Suprapubic skin (tissue), 4 donors: ENCODE measurements around the gene SLF1. TPM values are rescaled to one million over a fixed set of nuclear protein-coding genes. Genes with fewer than 3 reads are reported as not detected.
"Not testable (repeated sequence)": the region's sequence is repeated elsewhere in the genome, so short reads cannot be mapped to it uniquely, and the experiment has no call there.

Source experiments
- DNase-seq, 2 donors: peaks; one replicate each; pipeline ENCODE4 v3.0.0-alpha.2; 2019; ENCODE audit warnings: low spot score in 2 of 2
- H3K27ac ChIP-seq: fragments of 200-600 bp; sonication (generic); one replicate; pipeline ENCODE4 v1.5.1; 2019
- H3K27me3 ChIP-seq: fragments of 200-600 bp; sonication (generic); one replicate; pipeline ENCODE4 v1.5.1; 2019
- H3K36me3 ChIP-seq: fragments of 200-600 bp; sonication (generic); one replicate; pipeline ENCODE4 v1.5.1; 2019
- H3K4me1 ChIP-seq: fragments of 200-600 bp; sonication (generic); one replicate; pipeline ENCODE4 v1.5.1; 2019
- H3K4me3 ChIP-seq: fragments of 200-600 bp; sonication (generic); one replicate; pipeline ENCODE4 v1.5.1; 2019; ENCODE audit warnings: mild to moderate bottlenecking
- H3K9me3 ChIP-seq: fragments of 200-600 bp; sonication (generic); one replicate; pipeline ENCODE4 v1.5.1; 2019
- EP300 ChIP-seq: sonication (generic); formaldehyde crosslinking; IDR thresholded peaks from one replicate; pipeline ENCODE4 v1.6.1; 2017; ENCODE audit warnings: antibody characterized with exemption
- POLR2A ChIP-seq, 2 donors: fragments of 450-650 bp; IDR thresholded peaks; one replicate each; pipeline ENCODE4 v1.6.1; 2017; ENCODE audit warnings: antibody characterized with exemption in 2 of 2, mild to moderate bottlenecking in 2 of 2, moderate library complexity in 2 of 2
- POLR2AphosphoS5 ChIP-seq, 3 donors: sonication (generic); formaldehyde crosslinking; IDR thresholded peaks; one replicate each; pipeline ENCODE4 v1.6.1; 2017; ENCODE audit warnings: antibody characterized with exemption in 3 of 3
- WGBS: methylation state at CpG from one replicate; pipeline ENCODE4 v1.1.5; 2018; 5-methylcytosine and 5-hydroxymethylcytosine counted together
- total RNA-seq, 4 donors: library from RNA; depleted of rRNA; stranded (reverse); fragments of >200 nt; gene quantifications; one replicate each; pipeline ENCODE4 v1.1.0, GENCODE V29; 2016
- TF ChIP-seq, protein P1 (sequence below), 2 donors: fragments of 200-600 bp in 1 of 2; fragments of 450-650 bp in 1 of 2; sonication (generic) in 1 of 2; IDR thresholded peaks; one replicate each; pipeline ENCODE4 v1.5.1; 2016 to 2019; ENCODE audit warnings: antibody characterized with exemption in 2 of 2, mild to moderate bottlenecking in 1 of 2, moderate library complexity in 1 of 2

The SLF1 gene
- total RNA-seq = 10 to 100 TPM in 1 of 4 donors, 1 to 10 TPM in 3; 2.1 to 17.6 (median 3.1) TPM

DNA sequence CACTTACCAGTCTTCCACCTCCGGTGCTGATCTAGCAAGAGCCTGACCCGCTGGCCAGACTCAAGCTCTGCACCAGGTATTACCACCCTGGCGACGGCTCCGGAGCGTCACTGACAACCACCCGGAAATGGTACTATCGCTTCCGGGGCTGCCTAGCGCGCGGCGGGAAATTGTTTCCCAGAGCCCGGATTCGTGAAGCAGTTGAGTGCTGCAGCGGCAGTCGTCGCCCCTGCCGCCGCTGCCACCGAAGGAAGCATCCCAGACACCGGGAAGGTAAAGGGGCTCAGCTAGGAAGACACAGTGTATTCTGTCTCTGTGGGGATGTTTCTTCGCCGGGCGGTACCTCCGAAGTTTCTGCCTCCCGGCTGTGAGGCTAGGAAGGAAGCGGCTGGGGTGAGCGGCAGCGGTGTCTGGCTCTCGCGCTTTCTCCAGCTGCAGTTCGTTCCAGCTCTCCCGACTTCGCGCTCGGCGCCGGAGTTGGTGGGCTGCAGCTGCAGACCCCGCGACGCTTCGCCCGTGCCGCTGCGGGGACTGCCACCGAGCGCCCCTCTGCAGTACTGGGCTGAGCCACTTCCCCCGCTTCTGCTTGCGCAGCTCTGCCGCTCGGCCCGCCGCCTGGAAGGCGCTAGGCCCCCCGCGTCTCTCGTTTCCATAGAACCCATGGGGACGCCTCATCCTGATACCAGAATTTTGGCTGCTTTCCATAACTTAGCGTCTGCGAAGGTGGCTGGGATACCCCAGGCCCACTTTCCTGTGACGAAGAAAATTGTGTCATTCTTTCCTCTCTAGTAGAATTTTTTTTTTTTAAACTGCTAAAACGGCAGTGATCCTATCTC lies at the start of gene SLF1, which contains the start of gene KIAA0825:
Gene SLF1, plus strand, starts transcription at position 177 of the 836 bp plus-strand sequence. CDS start 10,142 bp downstream, outside the sequence.
Gene KIAA0825, minus strand, starts transcription at position 112 of the 836 bp plus-strand sequence. CDS start 81,478 bp downstream, outside the sequence.
- under 1% methylated on average over 31 of the region's 63 CpGs for WGBS
- no peak for TF ChIP-seq POLR2A (IDR thresholded peaks at IDR 0.05)
- peak in 1 of 3 donors; percentile 90 for TF ChIP-seq POLR2AphosphoS5 (IDR thresholded peaks at IDR 0.05)
- TF ChIP-seq EP300 = no peak
- TF ChIP-seq, protein P1, sequence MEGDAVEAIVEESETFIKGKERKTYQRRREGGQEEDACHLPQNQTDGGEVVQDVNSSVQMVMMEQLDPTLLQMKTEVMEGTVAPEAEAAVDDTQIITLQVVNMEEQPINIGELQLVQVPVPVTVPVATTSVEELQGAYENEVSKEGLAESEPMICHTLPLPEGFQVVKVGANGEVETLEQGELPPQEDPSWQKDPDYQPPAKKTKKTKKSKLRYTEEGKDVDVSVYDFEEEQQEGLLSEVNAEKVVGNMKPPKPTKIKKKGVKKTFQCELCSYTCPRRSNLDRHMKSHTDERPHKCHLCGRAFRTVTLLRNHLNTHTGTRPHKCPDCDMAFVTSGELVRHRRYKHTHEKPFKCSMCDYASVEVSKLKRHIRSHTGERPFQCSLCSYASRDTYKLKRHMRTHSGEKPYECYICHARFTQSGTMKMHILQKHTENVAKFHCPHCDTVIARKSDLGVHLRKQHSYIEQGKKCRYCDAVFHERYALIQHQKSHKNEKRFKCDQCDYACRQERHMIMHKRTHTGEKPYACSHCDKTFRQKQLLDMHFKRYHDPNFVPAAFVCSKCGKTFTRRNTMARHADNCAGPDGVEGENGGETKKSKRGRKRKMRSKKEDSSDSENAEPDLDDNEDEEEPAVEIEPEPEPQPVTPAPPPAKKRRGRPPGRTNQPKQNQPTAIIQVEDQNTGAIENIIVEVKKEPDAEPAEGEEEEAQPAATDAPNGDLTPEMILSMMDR (IDR thresholded peaks at IDR 0.05) = no peak
- Histone ChIP-seq H3K36me3 (no peaks in the 10 kb centered on the region), H3K27ac (peak within 1 kb of the TSS; percentile 76), H3K4me3 (peak within 1 kb of the TSS; percentile 64), H3K4me1 (peaks cover 17% of the 10 kb centered on the region), H3K9me3 (no peaks in the 10 kb centered on the region), H3K27me3 (no peaks in the 10 kb centered on the region)
- peak; percentile 92 for DNase-seq

DNA sequence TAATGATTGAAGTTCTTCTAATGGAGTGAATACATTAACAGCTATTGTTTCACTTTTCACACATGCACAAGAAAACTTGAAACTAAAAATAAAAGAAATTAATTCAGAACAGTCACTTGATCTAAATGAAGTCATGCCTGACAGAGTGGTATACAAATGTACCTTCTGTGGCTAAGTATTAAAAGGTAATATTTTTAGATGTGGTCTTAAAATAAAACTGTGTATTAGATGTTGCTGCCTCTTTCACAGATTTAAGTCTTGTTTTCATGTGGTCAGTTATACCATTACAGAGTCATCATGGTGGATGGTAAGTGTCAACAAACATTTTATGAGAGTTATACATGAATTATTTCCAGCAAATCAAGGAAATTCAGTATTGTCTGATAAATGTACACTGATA lies 47.1 kb upstream of the SLF1 start:
- TF ChIP-seq, protein P1 (IDR thresholded peaks at IDR 0.05) = no peak
- no peak for TF ChIP-seq POLR2A (IDR thresholded peaks at IDR 0.05)
- H3K9me3 ChIP-seq = no peaks in the 10 kb centered on the region
- H3K27me3 ChIP-seq = no peaks in the 10 kb centered on the region
- H3K36me3 ChIP-seq = no peaks in the 10 kb centered on the region
- no peak overlapping the region for H3K27ac ChIP-seq
- DNase-seq = no peak
- no peak overlapping the region for H3K4me3 ChIP-seq
- peaks cover 5% of the 10 kb centered on the region for H3K4me1 ChIP-seq

DNA sequence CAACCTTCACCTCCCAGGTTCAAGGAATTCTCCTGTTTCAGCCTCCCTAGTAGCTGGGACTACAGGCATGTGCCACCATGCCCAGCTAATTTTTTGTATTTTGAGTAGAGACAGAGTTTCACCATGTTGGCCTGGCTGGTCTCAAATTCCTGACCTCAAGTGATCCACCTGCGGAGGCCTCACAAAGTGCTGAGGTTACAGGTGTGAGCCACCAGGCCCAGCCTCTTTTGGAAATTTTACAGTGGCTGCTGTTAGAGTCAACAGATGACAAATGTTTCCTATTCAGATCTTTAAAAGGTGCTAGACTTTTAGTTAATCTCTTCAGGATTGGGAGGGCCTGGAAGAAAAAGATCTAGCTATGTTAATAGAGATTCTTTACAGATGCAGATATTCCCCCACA lies 45.1 kb upstream of the SLF1 start:
- not testable (repeated sequence) for H3K36me3 ChIP-seq, H3K4me3 ChIP-seq, H3K27ac ChIP-seq, H3K27me3 ChIP-seq, H3K9me3 ChIP-seq, DNase-seq, H3K4me1 ChIP-seq
- WGBS = 83% methylated on average over 1 of the region's 1 CpG

DNA sequence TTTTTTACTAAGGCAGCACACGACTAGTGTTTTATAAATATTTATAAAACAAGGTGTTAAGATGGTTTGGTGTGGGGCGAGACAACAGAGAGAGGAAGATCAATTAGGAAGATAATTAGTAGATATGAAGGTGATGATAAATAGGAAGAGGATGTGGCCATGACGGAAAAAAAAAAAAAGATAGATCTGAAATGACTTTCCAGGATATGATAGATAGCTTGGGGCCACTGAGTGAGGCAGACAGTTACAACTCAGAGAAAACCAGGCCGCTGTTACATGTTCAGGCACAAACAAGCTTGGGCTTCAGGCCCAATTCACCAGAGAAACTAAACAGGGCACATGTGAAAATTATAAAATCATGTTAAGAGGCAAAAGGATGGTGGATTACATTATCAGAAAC lies 43.3 kb upstream of the SLF1 start:
- H3K4me1 ChIP-seq = peaks cover 5% of the 10 kb centered on the region
- no peak for DNase-seq
- WGBS = 43% methylated on average over 4 of the region's 4 CpGs
- H3K9me3 ChIP-seq = no peaks in the 10 kb centered on the region
- TF ChIP-seq EP300 (no peak), POLR2A (IDR thresholded peaks at IDR 0.05) (no peak), POLR2AphosphoS5 (IDR thresholded peaks at IDR 0.05) (no peak)
- TF ChIP-seq, protein P1 (IDR thresholded peaks at IDR 0.05) = no peak
- no peaks in the 10 kb centered on the region for H3K36me3 ChIP-seq
- no peak overlapping the region for H3K4me3 ChIP-seq
- no peak overlapping the region for H3K27ac ChIP-seq
- H3K27me3 ChIP-seq = no peaks in the 10 kb centered on the region

DNA sequence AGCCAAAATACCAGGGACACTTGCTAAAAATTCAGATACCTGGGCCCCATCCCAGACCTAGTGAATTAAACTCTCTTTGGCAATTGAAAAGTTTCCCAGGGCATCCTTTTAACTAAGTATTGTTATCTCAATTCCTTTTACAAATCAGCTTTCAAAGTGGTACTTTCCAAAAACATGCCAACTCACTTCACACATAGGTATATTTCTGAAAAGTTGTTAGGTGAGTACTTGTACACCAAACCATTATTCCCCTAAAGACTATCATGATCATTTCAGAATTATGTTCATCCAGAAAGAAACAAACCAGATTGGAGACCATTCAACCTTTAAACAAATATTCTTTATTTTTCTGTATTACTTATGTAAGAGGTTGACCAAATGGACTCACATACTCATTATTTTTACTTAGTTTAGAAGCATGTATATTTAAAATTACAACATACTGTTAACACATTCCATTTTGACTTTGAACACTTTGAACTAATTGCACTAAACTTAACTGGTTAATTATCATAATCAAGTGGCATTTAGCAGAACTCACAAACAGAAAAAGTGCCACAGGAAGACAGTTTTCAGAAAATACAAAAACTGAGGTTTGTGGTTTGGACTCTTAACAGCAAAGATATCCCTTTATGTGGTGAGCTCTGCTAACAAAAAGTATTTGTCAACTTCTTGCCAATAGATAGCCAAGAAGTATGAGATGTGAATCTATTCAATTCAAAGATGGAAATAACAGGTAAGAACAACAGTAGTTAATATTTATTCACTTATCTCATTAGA lies 40.8 kb upstream of the SLF1 start:
- Histone ChIP-seq H3K4me3 (no peak overlapping the region), H3K27me3 (no peaks in the 10 kb centered on the region), H3K36me3 (no peaks in the 10 kb centered on the region), H3K9me3 (no peaks in the 10 kb centered on the region), H3K4me1 (peaks cover 5% of the 10 kb centered on the region), H3K27ac (no peak overlapping the region)
- TF ChIP-seq EP300 (no peak), POLR2AphosphoS5 (IDR thresholded peaks at IDR 0.05) (no peak), POLR2A (IDR thresholded peaks at IDR 0.05) (no peak)
- TF ChIP-seq, protein P1 (IDR thresholded peaks at IDR 0.05) = no peak
- no peak for DNase-seq
